PFSK-1 (cell line): ENCODE data around the gene ANO3.

Source experiments
- FOXP2 ChIP-seq: optimal IDR thresholded peaks from 2 replicates; pipeline ENCODE3; 2011; ENCODE audit warnings: borderline replicate concordance, control low read depth, inconsistent platforms; ENCODE audit not compliant: insufficient read depth; ENCODE audit errors: extremely low read length, extremely low read depth
- POLR2AphosphoS5 ChIP-seq: IDR thresholded peaks from 2 replicates; pipeline ENCODE4 v1.6.1; 2012; ENCODE audit warnings: low read depth, mild to moderate bottlenecking, control low read depth, low read length, moderate library complexity
- SIN3A ChIP-seq: IDR thresholded peaks from 2 replicates; pipeline ENCODE4 v1.6.1; 2012; ENCODE audit warnings: mild to moderate bottlenecking, low read length, moderate library complexity, borderline replicate concordance; ENCODE audit not compliant: insufficient read depth
- TAF1 ChIP-seq: IDR thresholded peaks from 2 replicates; pipeline ENCODE4 v1.6.1; 2012; ENCODE audit warnings: low read length, control low read depth, borderline replicate concordance; ENCODE audit not compliant: insufficient read depth
- TF ChIP-seq, protein P1 (sequence below), 2 experiments: IDR thresholded peaks; 2 replicates each; pipeline versions ENCODE4 v1.6.1 to v1.8.0; 2011 to 2012; ENCODE audit warnings: low read depth in 2 of 2, low read length in 2 of 2, control low read depth in 1 of 2, inconsistent platforms in 1 of 2, mild to moderate bottlenecking in 1 of 2, moderate library complexity in 1 of 2; ENCODE audit not compliant: insufficient read depth in 1 of 2

- TF ChIP-seq POLR2AphosphoS5 (no peak), SIN3A (no peak), TAF1 (no peak), FOXP2 (no peak)
- TF ChIP-seq, protein P1, sequence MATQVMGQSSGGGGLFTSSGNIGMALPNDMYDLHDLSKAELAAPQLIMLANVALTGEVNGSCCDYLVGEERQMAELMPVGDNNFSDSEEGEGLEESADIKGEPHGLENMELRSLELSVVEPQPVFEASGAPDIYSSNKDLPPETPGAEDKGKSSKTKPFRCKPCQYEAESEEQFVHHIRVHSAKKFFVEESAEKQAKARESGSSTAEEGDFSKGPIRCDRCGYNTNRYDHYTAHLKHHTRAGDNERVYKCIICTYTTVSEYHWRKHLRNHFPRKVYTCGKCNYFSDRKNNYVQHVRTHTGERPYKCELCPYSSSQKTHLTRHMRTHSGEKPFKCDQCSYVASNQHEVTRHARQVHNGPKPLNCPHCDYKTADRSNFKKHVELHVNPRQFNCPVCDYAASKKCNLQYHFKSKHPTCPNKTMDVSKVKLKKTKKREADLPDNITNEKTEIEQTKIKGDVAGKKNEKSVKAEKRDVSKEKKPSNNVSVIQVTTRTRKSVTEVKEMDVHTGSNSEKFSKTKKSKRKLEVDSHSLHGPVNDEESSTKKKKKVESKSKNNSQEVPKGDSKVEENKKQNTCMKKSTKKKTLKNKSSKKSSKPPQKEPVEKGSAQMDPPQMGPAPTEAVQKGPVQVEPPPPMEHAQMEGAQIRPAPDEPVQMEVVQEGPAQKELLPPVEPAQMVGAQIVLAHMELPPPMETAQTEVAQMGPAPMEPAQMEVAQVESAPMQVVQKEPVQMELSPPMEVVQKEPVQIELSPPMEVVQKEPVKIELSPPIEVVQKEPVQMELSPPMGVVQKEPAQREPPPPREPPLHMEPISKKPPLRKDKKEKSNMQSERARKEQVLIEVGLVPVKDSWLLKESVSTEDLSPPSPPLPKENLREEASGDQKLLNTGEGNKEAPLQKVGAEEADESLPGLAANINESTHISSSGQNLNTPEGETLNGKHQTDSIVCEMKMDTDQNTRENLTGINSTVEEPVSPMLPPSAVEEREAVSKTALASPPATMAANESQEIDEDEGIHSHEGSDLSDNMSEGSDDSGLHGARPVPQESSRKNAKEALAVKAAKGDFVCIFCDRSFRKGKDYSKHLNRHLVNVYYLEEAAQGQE (IDR thresholded peaks at IDR 0.05; ENCODE audit: insufficient read depth in 1 of 2, low read depth in 2 of 2, low read length in 2 of 2) = no peak
These were observed 241.0 kb downstream of the ANO3 start for GRCh38 chr11:26572770-26573402.
